Thyroid gland (tissue), 4 donors: ENCODE measurements around the gene TBC1D8.

Experiments used
- CTCF ChIP-seq, 6 experiments: fragments of 200-600 bp in 3 of 6; fragments of 450-650 bp in 3 of 6; sonication (generic) in 3 of 6; IDR thresholded peaks; one replicate each; pipeline ENCODE4 v1.5.1; 2016 to 2019; ENCODE audit warnings: antibody characterized with exemption in 6 of 6, mild to moderate bottlenecking in 2 of 6, inconsistent platforms in 1 of 6, moderate library complexity in 1 of 6
- POLR2A ChIP-seq, 2 donors: fragments of 450-650 bp; IDR thresholded peaks; one replicate each; pipeline ENCODE4 v1.6.1; 2017; ENCODE audit warnings: antibody characterized with exemption in 2 of 2, mild to moderate bottlenecking in 2 of 2, moderate library complexity in 1 of 2

GRCh38 chr2:101026253-101026701 is 124.9 kb downstream of the TBC1D8 start:
- TF ChIP-seq CTCF (IDR thresholded peaks at IDR 0.05) (no peak), POLR2A (IDR thresholded peaks at IDR 0.05) (no peak)
